CD1c-positive myeloid dendritic cell (primary cell): Measurements from ENCODE around the gene CD36.
A peak's percentile ranks its signal among the peaks of the same experiment; 100 is the strongest.
"Not testable (repeated sequence)": the region's sequence is repeated elsewhere in the genome, so short reads cannot be mapped to it uniquely, and the experiment has no call there.

Source experiments
- DNase-seq: peaks from one replicate; pipeline ENCODE4 v3.0.0-alpha.2; 2016; ENCODE audit errors: extremely low spot score

CD36 gene

DNA sequence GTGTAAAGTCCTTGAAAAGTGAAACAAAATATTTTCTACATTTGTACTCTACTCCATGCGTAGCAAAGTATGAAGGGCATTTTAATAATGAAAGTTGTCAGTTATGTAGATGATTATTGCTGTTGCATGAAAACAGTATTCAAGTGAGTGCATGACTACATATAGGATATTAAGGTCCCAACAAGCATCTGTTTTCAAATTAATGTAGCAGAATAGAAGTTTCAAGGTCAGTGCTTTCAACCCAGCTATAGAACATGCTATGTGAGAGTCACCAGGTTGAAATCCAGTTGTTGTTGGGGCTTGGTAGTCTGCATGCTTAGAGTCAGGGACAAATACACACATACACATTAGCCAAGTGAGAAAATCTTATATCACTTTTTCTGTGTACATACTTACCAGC, 14.8 kb downstream of the CD36 start:
- no peak for DNase-seq

DNA sequence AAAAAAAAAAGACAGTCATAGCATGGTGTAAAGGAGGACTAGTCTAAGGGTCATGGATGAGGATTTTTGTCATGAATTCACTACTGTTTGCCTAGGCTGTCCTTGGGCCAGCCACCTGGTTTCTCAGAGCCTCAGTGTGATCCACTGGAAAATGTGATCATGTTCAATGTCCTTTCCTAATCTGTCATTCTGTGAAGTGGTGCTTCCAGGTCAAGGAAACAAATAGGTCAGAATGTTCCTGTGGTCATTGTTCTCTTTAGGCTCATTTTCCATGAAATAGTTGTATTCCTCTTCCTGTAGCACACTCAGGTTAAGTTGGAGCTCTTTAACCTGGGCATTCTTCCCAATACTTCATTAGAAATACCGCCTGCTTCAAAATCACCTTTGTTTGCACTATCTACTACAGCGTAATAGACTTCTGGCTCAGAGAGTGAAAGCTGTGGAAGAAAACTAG, 16.5 kb downstream of the CD36 start:
- DNase-seq = no peak

DNA sequence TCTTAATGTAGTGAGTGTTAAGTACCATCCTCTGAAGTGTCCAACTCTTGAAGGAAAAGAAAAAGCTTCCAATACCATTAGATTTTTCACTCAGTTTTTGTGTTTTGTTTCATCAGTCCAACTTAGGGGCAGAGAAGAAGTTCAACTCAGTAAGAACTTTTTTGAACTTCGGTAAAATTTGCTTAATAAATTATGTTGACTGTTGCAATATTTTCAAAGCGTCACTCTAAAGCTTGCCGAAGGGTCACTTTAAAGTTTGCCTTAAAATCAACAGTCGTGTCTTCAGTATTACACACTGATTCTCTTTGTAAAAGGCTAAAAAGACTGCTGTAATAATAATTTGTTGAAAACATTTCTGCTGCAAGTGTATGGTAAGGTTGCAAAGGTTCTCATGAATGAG, 17.6 kb downstream of the CD36 start:
- no peak for DNase-seq

DNA sequence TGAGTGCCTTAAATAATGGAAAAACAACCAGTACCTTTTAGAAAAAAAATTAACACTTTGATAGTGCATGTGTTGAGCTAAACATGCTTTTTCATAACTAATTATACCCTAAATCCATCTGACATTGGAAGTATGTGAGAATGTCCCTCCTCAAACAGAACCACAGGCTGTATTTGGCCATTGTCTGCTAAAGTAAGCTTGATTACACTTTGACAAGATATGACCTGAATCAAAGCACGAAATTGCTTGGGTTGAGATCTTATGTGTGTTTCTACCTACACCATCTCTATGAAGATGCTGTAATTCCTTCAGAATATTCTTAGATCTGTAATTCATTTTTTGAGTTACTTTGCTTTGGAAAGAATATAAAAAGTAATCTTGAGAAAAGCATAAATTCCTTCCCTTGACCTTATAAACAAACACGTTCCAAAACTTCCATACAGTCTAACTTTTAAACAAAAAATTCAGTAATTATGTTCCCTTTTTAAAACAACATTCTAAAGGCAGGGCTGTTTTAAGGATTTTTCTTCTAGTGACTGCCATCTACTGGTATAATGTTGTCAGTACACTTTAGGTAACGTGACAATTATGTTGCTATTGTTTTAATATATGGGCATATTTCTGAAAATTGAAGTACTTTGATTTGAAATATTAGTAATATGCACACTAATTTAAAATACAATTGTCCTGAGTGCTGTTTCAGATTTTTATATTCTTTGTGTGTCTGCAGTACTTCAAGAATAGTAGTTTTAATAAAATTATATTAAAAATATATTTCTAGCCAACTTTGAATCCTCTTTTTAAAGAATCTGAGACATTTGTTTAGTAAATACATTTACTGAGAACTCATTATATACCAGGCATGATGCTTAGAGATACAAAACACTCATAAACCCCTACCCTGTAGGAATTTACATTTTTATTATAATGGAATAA, 20.9 kb downstream of the CD36 start:
- peak; percentile 59 for DNase-seq

DNA sequence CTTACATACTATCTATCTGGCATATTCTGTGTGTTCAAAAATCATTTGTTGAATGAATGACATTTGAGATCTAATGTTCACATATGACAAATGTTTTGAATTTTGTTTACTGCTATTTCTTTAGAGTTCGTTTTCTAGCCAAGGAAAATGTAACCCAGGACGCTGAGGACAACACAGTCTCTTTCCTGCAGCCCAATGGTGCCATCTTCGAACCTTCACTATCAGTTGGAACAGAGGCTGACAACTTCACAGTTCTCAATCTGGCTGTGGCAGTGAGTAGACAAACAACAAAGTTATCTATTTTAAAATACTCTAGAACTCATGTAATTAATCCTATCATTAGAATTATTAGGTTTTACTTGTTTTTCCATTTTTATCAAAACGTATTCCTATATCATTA, 22.5 kb downstream of the CD36 start:
- no peak for DNase-seq

DNA sequence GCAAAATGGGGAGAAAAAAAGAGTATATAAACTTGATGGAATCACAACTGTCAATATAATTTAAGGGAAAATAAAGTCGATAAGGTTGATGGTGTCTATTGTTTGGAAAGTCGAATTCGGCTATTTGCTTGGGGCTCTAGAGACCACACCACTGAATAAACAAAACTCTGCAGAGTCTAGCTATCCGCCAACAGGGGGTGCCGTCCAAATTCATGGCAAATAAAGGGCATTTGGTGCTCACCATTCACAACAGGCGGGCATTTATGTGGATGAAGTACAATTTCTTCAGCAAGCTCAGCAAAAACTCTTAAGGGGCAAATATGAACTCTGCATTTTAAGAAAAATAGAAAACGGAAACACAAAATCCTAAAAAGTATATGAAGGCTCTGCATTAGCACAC, 23.3 kb downstream of the CD36 start:
- no peak for DNase-seq

DNA sequence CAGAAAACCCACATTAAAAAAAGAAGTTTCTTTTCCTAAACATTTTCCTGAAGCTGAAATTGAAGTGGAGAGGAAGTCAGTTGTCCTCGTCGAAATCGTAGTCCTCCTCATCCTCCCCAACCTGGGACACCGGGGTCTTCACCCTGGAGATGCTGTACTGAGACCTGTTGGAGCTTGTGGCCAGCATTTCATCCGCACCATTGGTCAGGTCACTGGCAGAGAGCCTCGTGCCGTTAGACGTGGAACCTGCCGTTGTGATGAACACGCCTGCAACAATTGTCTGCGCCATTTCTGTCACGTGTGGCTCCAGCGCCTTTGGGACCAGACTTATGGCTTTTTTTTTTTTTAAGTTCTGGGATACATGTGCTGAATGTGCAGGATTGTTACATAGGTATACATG, 23.8 kb downstream of the CD36 start:
- no peak for DNase-seq

DNA sequence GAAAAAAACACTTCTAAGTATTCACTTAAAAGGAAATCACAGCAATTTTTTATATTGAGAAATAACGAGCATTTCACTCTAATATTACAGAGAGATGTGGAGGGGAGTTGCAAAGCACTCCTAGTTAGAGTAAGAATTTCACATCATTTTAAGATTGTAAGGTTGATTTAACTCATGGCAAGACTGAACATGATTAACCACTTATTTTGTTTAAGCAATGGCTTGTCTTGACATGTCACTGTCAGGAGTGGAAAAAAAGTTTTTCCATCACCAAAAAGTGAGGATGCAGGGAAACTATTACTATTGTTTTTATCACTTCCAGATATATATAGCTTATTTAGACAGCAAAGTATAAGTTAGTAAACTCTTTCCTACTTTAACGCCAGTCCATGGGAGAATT, 27.1 kb downstream of the CD36 start:
- DNase-seq = no peak

DNA sequence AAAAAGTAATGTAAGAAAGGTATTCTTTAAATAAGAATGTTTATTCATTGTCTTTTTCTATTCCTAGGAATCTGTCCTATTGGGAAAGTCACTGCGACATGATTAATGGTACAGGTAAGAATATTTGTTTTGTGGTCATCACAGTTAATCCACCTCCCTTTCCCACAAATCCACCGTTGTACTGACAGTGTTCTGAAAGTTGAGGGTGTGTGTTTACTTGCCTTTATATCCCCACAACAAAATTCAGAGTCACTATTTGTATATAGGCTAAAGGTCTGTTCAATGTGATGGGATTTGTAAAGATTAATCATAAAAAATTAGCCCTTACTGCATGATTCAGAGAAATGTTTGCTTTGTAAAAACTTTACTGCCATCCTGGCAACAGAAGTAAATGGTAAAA, 27.9 kb downstream of the CD36 start:
- no peak for DNase-seq

DNA sequence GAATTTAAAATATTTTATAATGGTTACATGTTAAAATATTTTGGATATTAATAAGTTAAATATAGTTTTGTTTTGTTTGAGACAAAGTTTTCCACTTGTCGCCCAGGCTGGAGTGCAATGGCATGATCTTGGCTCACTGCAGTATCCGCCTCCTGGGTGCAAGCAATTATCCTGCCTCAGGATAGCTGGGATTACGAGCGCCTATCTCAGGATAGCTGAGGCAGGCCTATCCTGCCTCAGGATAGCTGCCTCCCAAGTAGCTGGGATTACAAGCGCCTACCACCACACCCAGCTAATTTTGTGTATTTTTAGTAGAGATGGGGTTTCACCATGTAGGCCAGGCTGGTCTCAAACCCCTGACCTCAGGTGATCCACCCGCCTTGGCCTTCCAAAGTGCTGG, 30.9 kb downstream of the CD36 start:
- DNase-seq = not testable (repeated sequence)

DNA sequence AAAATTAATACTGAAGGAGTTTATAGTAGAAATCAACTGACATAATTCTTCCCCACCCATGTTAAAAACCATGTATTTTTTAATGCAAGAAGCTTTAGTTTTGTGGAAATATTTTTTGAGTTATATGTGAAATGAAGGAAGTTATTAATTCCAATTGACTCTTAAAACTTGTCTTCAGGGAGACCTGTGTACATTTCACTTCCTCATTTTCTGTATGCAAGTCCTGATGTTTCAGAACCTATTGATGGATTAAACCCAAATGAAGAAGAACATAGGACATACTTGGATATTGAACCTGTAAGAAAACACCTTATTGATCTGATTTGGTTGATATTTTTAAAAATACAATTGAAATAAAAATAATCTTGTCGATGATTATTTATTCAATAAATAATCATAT, 33.3 kb downstream of the CD36 start:
- peak; percentile 19 for DNase-seq

DNA sequence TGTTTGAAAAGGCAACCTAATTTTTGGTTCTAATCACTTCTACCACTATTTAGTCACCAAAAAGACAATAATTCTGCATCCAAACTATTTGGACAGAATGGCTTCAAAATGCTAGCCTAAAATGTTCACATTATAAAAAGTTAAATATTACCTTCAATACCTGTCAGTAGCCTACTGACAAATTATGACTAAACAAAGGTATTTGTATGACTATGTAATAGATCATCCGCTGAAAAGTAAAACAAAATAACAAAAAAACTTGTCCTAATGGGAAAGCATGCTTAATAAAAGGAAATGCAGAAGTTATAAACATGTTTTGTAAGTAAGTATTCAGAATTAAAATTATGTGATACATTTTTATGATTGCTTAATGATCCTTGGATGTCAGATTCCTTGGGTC, 36.6 kb downstream of the CD36 start:
- DNase-seq = no peak

DNA sequence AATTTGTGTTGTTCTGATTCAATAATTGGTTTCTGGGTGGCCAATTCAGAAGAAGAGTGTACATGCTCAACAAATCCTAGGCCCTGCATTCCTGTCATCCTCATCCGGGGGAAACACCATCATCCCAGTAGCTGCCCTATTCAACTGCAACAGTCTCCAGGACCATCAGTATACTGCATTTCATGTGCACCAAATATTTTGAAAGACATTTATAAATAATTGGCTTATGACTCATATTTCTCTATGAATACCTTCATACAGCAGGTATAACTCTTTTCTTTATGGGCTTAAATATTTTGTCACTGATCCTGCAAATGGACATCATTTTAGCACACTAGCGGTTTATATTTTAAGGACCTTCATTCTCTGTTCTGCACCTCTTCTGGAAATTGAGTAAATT, 38.0 kb downstream of the CD36 start:
- DNase-seq = no peak

DNA sequence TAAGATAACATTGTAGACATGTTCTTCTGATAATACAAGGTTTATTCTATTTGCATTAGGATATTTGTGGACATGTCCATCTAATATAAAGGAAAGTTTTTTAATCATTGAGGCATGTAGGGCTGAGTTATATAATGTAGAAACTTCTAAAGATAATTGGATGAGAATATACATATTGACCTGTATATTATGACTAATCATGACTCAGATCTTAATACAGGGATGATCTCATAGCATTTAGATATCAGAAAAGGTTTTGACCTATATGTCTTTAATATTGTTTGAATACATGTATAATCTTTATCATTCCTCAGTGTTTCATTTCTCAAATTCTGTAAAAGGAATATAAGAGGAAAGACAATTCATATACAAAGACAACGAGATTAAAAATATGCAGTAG, 39.2 kb downstream of the CD36 start:
- DNase-seq = no peak

DNA sequence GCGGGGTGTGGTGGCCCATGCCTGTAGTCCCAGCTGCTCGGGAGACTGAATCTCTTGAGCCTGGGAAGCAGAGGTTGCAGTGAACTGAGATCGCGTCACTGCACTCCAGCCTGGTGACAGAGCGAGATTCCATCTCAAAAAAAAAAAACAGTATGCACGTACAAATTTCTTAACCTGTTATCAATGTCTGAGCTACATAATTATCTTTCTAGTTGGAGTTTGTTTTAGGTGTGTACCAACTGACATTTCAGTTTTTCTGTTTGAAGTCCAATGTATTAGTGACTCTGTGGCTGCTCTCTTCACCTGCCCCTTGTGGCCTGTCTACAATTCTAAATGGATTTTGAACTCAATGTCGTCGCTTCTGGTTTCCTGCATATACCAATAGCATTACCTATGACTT, 40.3 kb downstream of the CD36 start:
- DNase-seq = no peak

DNA sequence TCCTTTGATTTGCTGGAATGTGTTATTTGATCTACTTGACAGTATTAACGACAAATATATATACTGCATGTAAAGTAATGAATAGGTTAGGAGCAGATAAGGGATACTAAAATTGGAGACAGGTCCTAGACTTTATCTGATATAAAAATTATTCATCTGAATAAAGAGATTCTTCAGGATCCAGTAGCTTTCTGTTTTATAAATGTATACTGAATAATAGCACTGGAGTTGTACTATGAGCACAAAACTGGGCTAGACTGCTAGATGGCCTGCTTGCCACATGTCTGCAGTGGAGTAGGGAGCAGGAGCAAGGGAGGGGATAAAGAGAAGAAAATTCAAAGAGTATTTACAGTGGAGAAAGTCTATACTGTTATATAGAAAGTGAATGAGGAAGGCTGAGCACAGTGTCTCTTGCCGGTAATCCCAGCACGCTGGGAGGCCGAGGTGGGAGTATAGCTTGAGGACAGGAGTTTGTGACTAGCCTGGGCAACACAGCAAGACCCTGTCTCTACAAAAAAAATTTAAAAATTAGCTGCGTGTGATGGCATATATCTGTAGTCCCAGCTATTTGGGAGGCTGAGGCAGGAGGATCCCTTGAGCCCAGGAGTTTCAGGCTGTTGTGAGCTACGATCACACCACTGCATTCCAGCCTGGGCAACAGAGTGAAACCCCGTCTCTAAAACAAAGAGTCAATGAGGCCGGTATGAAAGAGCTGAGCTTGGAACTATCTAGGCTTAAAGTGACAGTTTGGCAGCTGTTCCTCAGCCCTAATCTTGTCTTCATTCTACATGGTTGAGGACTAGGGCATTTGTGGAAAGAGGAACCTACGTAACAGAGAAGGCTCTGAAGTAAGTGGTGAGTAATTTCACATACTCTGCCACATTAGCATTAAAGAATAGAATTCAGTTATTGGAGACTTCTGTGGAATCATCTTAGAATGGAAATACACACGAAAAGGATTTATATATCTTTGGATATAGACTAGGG, 41.8 kb downstream of the CD36 start:
- DNase-seq = peak; percentile 67

DNA sequence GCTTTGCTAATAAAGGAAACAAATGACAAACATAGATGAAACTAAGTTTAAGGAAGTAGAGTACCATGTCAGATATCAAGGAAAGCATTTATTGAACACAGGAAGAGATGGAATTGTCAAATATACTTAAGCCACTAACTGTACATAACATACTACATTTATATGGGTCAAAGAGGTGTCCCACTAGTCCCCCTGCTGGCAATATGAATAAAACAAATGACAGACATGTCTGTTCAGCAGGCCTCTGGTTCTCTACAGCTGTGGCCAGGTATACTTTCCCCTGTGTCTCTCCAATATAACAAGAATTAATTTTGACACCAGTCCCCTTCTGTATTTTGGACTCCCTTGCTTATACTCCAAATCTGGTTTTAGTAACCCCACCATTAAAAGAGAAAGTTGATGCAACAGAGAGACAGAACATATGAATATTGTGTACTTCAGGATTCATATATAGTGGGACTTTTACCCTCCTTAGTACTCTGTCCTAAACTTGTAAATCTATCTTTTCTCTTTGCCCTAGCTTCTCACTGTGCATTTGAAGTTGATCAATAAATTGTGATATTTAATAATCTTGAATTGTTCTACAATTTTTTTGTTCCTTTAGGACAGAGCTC, 42.9 kb downstream of the CD36 start:
- no peak for DNase-seq

DNA sequence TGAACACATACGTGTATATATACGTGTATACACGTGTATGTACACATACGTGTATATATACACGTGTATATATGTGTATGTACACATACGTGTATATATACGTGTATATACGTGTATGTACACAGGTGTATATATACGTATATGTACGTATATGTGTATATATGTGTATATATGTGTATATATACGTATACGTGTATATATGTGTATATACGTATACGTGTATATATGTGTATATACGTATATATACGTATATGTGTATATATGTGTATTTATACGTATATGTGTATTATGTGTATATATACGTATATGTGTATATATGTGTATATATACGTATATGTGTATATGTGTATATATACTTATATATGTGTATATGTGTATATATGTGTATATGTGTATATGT, 44.3 kb downstream of the CD36 start:
- no peak for DNase-seq

DNA sequence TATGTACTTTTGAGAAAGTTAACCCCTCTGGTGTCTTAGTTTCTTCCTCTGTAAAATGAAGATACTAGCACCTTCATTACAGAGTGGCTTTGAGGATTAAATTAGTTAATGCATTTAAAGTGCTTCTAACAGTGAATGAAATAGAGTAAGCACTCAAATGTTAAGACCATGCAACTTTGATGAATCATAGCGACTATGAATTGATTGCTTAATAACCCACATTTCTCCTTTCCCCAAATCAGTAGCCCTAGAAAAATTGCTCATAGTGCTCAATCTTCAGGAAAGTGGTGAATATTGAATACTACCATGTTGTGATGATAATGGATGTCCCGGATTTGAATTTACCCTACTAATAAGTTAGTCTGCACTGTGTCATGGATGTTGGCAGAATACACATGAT, 48.1 kb downstream of the CD36 start:
- DNase-seq = peak; percentile 30

DNA sequence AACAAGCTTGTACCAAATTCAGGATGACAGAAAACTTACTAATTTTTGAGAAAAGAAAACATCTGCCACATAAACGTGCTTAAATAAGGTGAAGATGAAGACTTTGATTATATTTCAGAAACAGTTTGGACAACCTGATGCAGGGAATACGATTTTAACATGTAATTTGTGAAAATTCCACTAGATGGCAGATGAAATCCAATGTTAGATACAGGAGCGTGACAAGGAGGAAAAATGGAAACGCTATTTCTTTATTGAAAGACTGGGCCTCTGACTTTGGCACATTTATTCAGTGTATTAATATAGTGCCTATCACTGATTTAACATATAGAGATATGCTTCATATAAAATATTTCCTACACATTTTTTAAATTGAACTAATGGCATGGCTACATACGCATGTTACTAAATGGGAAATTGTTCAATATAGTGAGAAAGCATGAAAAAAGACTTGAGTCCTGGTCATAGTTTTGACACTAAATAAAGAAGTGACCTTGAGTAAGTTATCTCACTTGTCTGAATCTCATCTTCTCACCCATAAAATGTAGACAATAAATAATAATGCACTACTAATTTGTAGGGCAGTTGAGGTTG, 60.7 kb downstream of the CD36 start:
- DNase-seq = peak; percentile 77

DNA sequence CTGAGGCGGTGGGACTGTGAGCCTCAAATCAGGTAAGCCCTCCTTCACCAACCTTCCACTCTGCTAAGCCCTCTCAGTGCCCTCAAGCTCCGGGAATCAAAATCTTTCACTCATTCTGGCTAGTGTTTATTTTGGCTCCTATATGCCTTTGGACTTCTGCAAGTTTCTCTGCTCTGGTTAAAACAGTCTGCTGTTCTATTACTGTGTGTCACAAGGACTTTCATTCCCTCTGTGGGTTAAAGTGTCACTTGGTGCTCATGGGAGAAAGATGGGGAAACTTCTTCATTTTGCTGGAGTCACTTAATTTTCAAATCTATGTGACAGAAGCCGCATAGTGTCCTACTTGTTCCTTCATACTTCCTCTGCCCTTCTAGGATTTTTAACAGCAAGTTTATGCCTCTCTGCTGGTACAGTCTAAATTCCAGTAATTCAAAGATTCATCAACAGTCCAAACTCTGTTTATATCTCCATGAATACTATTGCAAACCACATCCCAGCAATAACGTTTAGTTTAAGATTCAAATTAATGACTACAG, 61.3 kb downstream of the CD36 start:
- DNase-seq = peak; percentile 48
